C1 segment of cervical spinal cord (tissue), 14 donors: ENCODE data around the gene GZMH.
"Not testable (repeated sequence)": the region's sequence is repeated elsewhere in the genome, so short reads cannot be mapped to it uniquely, and the experiment has no call there.

Experiments used
- DNase-seq, 14 donors: peaks; one replicate each; lab custom pipeline; 2025; lab: John Stamatoyannopoulos, UW

The GZMH gene

GRCh38 chr14:24595073-24595808, 14.2 kb downstream of the GZMH start:
- DNase-seq: no peak

GRCh38 chr14:24591004-24591403, 18.5 kb downstream of the GZMH start:
- not testable (repeated sequence) for DNase-seq

- not testable (repeated sequence) for DNase-seq
Observed at GRCh38 chr14:24584402-24584801, 25.1 kb downstream of the GZMH start.

GRCh38 chr14:24578558-24578957, 30.9 kb downstream of the GZMH start:
- no peak for DNase-seq

- DNase-seq: no peak
Observed at GRCh38 chr14:24576771-24577170, 32.7 kb downstream of the GZMH start.

GRCh38 chr14:24576182-24576581, 33.3 kb downstream of the GZMH start, which contains the start of gene CTSG:
Gene CTSG (minus strand): TSS chr14:24576250. CDS start chr14:24576223, 27 bp downstream.
- DNase-seq: no peak

GRCh38 chr14:24574206-24574774, 35.2 kb downstream of the GZMH start:
- DNase-seq: no peak

- no peak for DNase-seq
Observed at GRCh38 chr14:24566318-24566717, 43.2 kb downstream of the GZMH start.

GRCh38 chr14:24565766-24566165, 43.7 kb downstream of the GZMH start:
- DNase-seq: no peak

- DNase-seq: no peak
Observed at GRCh38 chr14:24563505-24563904, 46.0 kb downstream of the GZMH start.

- DNase-seq: no peak
Observed at GRCh38 chr14:24556756-24557155, 52.7 kb downstream of the GZMH start.
